DMS53 treated with DMSO at 0.1 percent for 48 hours (cell line): ENCODE data around the gene HOXB9.

Source experiments
- DNase-seq: peaks from one replicate; lab custom pipeline; 2025; ENCODE audit not compliant: unreplicated experiment; lab: John Stamatoyannopoulos, UW

HOXB9 gene

DNA sequence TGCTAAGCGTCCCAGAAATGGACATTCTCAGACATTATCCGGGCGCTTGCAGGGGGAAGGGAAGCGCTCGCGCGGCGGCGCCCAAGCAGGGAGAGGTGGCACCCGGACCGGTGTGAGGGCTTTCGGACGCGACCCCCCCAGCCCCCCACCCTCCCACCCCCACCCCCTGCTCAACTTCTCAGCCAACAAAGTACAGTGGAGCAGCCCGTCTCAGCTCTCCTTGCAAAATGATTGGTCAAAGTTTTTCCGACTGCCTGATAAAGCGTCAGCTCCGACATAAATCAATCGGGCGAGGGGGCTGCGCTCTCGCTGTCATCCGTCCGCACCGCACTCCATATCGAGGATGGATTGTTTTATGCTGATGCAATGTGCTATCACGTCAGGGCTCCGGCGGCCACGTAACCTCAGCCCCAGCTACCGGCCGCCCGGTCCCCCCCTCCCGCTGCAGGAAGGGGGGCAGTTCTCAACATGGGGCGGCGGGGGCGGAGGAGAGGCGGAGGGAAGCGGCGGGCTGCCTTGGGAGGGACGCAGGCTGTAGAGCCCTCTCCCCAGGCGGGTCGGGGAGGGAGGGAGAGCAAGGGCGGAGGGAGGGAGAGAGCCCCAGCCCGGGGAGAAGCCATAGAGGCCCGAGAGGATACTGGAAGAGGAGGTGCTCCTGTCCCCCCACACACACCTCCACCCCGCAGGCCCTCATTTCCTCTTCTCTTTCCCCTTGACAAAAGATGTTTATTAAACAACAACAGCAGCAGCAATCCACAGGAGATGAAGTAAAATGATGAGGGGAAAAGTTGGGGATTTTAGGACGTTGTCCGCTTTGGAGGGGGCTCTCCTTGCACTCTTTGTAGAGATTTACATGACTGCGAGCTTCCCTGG, at the start of gene HOXB9:
Gene HOXB9, minus strand, starts transcription at position 114 of the 873 bp plus-strand sequence. Its CDS starts 89 bp downstream, at position 25.
- no peak for DNase-seq

DNA sequence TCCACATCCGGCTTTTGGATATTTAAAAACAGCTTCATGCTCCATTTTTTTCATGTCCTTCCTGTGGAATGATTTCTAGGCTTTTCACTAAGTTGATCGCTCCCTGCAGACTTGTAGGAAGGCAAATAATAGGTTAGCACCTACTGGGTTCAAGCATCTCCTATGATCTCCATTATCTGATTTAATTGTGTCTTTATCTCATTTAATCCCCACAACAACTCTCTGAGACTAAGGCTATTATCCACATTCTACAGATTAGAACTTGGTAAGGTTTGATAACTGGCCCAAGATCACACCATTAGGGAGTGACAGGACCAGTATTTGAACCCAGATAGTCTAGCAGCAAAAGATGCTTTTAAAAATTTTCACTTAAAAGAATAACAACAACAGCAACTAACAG, 46.2 kb upstream of the HOXB9 start:
- no peak for DNase-seq

DNA sequence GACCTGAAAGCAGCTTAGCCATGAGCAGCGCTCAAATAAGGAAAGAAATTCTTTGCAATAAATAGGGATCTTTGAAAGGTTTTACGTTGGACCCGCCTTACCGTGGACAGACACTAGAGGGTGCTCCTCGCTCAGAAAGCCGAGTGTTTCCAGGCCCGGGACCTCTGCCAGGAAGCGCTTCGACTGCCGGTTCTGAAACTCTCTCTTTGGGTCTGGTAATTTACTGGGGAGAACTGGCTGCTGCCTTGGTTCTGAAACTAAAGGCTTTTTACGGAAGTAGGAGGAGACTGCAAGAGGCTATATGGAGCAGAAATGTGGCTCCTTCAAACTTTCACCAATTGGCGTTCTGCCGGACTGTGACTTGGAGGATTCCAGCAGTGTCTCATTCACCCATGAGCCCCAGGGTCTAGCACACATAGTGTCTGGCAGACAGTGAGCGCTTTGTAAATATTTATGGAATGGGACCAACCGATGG, 45.6 kb upstream of the HOXB9 start:
- DNase-seq: peak; percentile 54

DNA sequence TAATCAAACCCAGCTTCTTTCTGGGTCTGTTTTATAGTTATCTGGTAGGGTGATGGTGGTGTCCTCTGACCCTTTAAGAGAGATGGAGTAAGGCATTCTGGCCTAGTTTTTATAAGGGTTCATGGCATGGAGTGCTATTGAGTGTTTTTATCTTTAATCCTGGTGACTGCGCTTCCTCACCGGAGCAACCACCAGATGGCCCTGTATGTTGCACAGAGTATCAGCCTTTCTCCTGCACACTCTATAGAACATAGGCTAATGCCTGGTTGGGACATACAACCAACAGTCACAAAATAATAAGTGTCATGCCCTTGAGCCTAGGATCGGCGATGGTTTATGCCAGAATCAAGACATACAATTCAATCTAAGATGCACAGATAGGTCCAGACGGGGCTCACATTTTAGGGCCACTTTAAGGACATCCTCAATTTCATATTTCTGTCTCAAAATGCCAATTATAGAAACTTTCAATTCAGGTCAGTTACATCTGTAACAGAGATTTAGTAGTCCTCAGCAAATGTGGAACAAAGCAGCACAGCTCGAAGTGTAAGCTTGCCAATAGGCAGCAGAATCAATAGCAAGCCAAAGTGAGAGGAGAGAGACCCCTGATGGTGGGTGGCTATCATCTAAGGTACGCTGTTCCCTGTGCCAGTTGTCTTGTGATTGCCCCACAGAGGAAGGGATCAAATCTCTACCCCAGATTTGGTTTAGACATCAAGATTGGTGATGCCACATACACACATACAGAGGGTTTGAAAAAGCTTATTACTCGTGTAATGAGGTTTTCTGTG, 37.2 kb upstream of the HOXB9 start:
- DNase-seq: no peak

DNA sequence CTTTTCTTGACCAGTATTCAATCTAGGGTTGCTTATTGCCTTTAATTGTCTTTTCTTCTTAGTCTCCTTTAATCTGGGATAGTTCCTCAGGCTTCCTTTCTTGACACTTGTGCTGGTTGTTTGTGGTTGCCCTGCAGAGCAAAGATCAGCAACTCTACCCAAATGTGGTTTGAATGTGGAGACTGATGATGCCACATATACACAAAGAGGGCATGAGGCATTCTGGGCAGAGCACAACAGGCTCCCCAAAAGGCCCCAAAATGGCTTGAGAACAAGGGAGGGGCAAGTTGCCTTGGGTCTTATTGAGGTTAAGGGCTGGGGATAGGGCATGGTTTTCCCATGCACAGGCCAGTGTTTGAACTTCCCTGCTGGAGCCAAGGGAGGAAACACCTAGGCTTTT, 29.8 kb upstream of the HOXB9 start:
- DNase-seq: no peak

DNA sequence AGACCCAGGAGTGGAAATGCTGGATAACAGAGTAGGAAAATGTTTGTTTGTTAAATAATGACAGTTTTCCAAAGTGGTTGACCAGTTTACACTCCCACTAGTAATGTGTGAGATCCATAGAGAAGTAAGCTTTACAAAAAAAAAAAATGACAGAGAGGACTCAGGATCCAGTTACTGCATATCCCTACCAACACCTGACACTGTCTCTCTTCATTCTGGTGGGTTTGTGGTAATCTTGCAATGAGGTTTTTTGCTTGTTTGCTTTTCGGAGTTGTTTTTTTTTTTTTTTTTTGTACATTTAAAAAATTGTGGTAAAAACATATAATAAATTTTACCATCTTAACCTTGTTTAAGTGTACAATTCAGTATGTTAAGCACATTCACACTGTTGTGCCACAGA, 23.6 kb upstream of the HOXB9 start:
- DNase-seq: no peak

DNA sequence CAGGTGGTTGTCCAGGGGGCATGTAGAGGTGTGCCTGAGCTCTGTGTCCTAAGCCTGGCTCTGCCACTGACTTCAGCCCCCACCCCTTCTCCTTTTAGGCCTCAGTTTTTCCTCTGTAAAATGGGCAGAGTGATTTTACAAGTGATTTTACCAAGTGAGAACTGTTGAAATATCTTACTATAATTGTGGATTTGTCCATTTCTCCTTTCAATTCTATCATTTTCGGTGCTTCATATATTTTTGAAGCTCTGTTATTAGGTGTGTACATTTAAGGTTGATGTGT, 21.7 kb upstream of the HOXB9 start:
- no peak for DNase-seq

DNA sequence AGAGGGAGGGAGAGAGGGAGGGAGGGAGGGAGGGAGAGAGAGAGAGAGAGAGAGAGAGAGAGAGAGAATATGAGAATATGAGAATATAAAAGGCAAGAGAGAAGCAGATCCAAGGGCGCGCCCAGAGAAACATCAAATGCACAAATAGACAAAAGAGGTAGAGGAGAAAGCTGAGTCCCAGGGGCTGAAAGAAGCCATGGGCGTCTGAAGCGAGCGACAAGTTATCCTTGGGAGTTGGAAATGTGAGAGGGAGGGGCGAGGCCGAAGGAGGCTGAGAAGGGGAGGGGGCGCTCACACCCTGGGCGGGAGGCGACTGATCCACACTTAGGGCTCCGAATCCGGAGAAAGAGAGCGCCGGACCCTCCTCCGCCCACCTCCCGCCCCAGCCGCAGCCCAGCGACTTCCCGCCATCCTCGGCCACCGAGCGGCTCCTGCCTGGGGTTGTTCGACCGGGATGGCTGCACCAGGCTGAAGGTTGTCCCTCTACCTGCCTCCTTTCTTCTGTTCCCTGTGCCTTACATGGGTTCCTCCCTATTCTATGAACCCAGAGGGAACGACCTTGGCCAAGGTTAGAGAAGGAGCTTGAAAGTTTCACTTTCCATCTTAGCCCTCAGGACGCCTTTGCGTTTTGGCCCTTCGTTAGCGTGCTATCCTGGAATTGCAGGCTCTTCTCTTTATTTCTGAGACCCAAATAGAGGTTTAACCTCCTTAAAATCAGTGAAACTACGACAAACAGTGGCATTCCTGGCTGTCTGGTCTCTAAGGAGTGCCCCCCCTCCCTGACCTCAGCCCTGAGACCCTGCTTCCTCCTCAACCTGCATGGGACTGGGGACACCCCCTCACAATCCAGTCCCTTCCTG, 21.2 kb upstream of the HOXB9 start:
- no peak for DNase-seq

DNA sequence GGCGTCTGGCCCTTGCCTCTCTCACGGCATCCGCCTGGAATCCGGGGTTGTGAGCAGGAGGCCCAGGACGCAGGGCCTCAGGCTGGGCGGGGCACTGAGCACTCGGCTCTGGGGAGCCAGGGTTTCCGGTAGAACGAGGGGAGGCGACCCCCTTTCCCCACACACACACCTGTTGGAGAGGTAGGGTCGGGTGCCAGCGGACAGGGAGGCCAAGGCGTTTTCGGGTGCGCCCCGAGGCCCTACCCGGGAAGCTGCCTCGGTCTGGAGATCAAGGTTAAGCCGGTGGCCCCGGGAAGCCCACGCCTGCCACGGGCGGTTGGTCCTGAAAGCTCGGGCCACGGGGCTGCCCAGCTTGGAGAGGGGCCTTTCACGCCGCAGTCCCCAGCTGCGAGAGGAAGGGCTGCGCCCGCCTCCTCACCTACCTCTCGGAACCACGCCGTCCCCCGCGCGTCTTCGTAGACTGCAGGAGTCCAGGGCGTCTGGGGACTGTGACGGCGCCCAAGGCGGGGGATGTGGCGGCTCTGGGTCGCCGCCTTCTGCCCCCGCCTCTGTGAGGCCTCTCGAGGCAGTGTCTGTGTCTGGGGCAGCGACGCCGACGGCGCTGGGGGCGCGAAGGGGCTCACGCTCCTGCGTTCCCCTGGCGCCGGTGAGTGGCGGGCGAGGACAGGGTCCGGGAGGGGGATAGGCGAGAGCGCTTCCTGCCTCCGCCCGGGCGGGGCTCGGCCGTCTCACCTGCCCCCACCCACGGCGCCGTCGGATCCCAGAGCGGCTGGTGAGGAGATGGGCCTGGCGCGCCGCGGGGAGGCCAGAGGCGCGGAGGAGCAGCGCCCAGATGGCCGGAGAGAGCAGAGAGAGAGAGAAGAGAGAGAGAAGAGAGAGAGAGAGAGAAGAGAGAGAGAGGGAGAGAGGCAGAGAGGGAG, 20.3 kb upstream of the HOXB9 start:
- no peak for DNase-seq

DNA sequence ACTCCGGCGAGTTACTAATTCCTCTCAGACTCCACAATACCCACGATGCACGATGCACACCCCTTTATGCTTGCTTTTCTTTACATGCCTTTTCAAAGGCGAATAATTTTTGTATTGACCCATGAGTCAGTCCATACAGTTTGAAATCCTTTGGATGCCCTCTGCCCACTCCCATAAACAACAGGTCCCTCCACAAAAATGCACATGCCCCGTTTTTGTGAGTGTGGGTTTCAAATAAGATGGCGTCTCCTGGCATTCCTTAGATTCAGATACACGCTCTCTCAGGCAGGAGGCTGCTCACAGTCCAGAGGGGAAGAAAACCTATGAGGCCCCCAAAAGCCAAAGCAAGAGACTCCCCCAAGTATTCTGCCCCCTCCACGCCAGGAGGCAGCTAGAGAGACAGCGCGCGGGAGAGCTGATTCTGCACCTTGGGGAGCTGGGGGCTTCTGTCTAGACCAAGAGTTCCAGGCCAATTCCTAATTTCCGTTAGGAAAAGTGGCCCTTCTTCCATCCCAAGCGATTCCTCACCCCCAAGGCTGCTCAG, 19.6 kb upstream of the HOXB9 start:
- no peak for DNase-seq

DNA sequence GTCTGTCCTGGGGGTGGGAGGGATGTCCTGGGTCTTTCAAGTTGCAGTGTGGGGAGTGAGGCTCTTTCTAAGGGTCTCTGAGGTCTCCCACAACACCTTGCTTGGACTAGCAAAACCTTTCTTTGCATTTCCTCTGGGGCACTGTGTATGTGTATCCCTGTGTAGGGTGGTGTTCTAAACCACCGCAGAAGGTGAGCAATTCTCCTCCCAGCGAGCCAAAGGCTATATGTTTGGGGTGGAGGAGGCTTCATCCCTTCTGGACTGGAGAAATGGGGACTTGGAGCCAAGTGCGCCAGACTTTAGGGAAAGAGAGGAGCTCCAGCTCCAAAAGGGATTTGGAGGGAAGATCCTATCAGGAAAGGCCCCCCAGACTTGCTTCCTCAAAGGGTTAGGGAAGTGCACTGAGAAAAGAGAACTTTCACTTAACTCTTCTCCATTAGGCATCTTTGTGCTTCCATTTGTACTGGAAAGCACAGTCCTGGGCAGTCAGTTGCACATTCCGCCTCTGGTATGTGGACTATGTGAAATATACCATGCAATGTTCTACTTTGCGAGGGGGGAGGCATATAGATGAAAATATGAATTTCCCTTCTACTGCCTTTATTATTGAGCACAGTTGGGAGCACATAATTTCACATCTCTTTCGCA, 18.9 kb upstream of the HOXB9 start:
- no peak for DNase-seq

DNA sequence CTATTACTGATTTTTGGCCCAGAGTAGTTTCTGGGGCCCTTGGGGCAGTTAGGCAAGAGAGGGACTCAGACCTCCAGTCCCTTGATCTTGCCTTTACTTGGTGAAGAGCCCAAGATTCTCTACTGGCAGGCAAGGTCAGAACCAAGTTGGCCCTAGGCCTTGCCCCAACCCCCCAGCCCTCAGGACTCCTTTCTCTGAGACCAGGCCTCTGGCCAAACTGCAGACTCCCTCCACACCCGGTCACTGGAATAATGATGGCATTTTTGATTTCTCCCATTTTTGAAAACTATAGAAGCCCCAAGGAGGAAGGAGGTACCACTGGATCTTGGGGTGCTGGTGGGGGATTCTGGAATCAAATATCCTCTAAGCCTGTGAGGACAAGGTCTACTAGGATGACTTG, 18.0 kb upstream of the HOXB9 start:
- DNase-seq: no peak

DNA sequence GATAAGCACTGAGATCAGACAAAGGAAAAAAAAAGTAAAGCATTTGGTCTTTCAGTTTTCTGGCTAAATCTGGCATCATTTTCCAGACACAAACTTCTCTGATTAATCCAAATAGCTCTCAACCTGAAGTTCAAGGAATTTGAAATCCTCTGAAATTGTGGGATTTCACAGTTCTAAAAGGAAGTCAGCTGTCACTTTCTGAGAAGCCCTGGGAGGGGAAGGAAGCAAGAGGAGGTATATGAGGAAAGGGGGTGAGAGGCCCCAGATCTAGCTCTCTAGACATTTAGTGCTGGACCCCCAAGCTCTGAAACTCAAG, 17.5 kb upstream of the HOXB9 start:
- DNase-seq: no peak

DNA sequence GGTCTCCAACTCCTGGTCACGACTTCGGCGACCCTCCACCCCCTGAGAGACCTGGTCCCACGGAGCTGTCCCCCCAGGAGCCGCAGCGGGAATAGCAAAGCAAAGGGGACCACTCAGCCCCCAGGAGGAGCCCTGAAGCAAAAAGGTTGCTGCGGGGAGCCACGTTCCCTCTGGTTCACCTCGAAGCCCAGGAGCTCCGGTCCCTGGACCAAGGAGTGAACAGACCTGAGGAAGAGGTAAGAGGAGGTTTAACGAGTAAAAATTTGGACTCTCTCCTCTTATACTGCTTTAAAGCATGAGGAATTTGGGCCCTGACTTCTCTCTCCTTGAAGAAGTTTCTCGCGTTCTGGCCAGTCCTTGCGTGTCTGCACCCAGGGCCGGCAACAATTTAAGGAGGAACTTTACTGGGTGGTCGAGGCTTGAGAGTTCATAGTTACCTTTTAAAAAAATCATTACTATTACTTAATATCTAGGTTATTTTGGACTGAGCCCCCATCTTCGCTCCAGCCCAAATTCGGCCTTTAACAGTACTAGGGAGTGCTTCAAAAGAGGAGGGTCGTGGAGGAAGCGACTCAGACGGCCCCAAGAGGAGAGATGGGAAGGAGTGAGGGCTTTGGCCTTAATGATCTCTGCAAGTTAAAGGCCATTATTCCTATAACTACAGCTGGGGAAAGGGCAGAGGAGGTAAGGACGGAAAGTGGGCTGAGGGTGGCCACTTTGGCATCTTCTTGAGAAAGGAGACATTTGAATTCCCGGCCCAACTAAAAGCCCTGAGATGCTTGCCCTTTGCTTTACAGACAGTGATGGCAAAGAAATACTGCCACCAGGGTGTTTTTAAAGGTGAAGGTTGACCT, 16.9 kb upstream of the HOXB9 start:
- DNase-seq: no peak

DNA sequence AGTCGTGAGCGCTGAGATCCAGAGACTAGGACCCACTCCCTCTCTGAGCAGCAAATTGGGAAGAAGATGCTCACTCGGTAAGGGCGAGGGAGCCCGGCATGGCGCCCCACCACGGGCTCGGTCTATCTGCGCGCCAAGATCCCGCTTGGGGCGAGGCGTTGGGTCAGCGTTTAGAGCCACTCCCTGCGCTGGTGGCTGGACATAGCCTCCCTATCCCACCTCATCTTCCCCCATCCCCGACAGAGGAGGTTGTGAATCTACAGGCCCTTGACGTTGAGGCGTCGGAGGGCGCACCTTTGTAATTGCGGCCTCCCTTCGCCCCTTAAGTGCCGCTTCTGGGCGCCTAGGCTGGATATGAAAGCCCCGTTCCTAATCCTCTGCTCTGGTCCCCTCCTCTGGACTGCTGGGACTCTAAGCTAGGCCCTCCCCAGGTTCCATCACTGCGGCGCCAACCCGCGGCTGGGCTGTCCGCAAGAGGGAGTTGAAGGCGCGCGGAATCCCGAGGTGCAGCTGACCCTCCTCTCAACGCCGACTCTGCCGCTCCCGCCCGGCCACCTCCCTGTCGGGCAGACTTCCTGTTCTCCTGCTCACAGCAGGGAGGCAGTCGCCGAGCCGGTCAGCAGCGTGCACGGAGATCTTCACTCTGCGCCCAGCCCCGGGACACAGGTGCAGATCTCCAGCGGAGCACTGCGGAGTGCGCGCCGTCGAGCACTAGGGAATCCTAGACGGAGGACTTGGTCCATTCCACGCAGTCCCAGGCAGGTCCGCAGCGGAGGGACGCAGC, 16.1 kb upstream of the HOXB9 start:
- DNase-seq: no peak

DNA sequence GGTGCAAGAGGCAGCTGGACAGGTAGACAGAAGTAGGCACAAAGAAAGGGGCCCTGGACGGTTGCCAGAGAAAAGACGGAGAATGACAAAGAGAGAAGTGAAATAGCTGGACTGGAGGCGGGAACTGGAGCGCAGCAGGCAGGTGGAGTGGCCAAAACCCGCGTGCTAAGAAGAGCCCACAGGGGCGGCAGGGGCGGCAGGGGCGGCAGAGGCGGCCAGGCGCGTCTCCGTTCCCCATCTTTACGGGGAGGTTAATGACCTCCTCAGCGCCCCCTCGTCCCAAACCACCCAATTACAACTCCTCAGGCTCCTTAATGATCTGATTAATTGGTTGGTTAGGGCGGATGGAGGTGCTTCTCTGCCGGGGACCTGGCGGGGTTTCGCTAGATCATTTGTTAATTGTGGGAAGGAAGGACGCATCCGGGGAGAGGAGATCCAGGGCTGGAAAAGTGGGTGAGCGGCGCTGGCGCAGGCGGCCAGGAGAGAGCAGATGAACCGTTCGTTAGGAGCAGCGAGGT, 15.4 kb upstream of the HOXB9 start:
- DNase-seq: no peak

DNA sequence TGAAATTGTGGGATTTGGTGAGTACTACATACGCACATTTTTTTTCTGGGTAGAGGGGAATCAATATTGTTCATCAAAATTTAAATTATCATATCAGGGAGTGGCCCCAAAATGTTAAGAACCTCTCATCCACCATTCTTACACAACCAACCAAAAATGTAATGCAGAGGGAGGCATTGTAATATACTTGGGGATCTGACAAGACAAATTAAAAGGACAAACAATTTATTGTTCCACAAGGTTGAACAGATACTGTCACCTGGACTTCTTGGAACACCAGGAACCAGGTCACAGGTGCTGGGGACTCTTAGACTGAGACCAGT, 14.7 kb upstream of the HOXB9 start:
- no peak for DNase-seq
